HFF-Myc (cell line): Measurements from ENCODE around the gene AFAP1.

Experiments used
- DNase-seq: peaks from one replicate; pipeline ENCODE4 v3.0.0-alpha.2; 2011; ENCODE audit warnings: low read depth; ENCODE audit errors: extremely low read depth
- H3K4me3 ChIP-seq: replicated peaks from 2 replicates; pipeline ENCODE4 v1.5.1; 2011; ENCODE audit warnings: low read depth, mild to moderate bottlenecking, control low read depth, low read length
- CTCF ChIP-seq: IDR thresholded peaks from 2 replicates; pipeline ENCODE4 v1.5.1; 2012; ENCODE audit warnings: mild to moderate bottlenecking, low read depth, low read length, control low read depth; ENCODE audit errors: missing control alignments

The AFAP1 gene

GRCh38 chr4:7915875-7916242, 23.8 kb downstream of the AFAP1 start:
- no peak overlapping the region for H3K4me3 ChIP-seq
- DNase-seq: no peak
- TF ChIP-seq CTCF: no peak

- no peak for TF ChIP-seq CTCF
- no peak for DNase-seq
- H3K4me3 ChIP-seq: no peak overlapping the region
These were observed 26.8 kb downstream of the AFAP1 start for GRCh38 chr4:7912826-7913225.

GRCh38 chr4:7910952-7911578, 28.6 kb downstream of the AFAP1 start:
- no peak for TF ChIP-seq CTCF
- no peak for DNase-seq
- H3K4me3 ChIP-seq: no peak overlapping the region

- no peak for TF ChIP-seq CTCF
- no peak overlapping the region for H3K4me3 ChIP-seq
- no peak for DNase-seq
These were observed 29.3 kb downstream of the AFAP1 start for GRCh38 chr4:7910263-7910896.

- no peak overlapping the region for H3K4me3 ChIP-seq
- TF ChIP-seq CTCF: no peak
- no peak for DNase-seq
These were observed 30.0 kb downstream of the AFAP1 start for GRCh38 chr4:7909463-7910262.

GRCh38 chr4:7908668-7909067, 31.0 kb downstream of the AFAP1 start:
- H3K4me3 ChIP-seq: no peak overlapping the region
- no peak for DNase-seq
- no peak for TF ChIP-seq CTCF
